Amygdala (tissue), 56 donors: ENCODE measurements around the gene ERC2.

Experiments
- DNase-seq, 56 donors: peaks; one replicate each; lab custom pipeline; 2025; lab: John Stamatoyannopoulos, UW

The ERC2 gene

GRCh38 chr3:56133423-56133822 lies 334.8 kb downstream of the ERC2 start:
- DNase-seq: no peak

GRCh38 chr3:56132762-56133161 lies 335.5 kb downstream of the ERC2 start:
- no peak for DNase-seq

- DNase-seq: peak in 16 of 56 donors; percentile 0 to 68 (median 5)
These were observed 336.2 kb downstream of the ERC2 start for GRCh38 chr3:56131974-56132590.

GRCh38 chr3:56130036-56130435 lies 338.2 kb downstream of the ERC2 start:
- DNase-seq: no peak

GRCh38 chr3:56126632-56127031 lies 341.6 kb downstream of the ERC2 start:
- DNase-seq: no peak

- DNase-seq: no peak
These were observed 342.8 kb downstream of the ERC2 start for GRCh38 chr3:56125358-56126005.

GRCh38 chr3:56124546-56124945 lies 343.7 kb downstream of the ERC2 start:
- no peak for DNase-seq

GRCh38 chr3:56123487-56123886 lies 344.8 kb downstream of the ERC2 start:
- no peak for DNase-seq

GRCh38 chr3:56122911-56123310 lies 345.4 kb downstream of the ERC2 start:
- DNase-seq: no peak

GRCh38 chr3:56121716-56122115 lies 346.6 kb downstream of the ERC2 start:
- DNase-seq: no peak

- no peak for DNase-seq
These were observed 348.5 kb downstream of the ERC2 start for GRCh38 chr3:56119575-56120349.

- no peak for DNase-seq
These were observed 349.3 kb downstream of the ERC2 start for GRCh38 chr3:56118968-56119367.

GRCh38 chr3:56115698-56116097 lies 352.6 kb downstream of the ERC2 start:
- DNase-seq: no peak

GRCh38 chr3:56115199-56115598 lies 353.1 kb downstream of the ERC2 start:
- DNase-seq: no peak

GRCh38 chr3:56113908-56114307 lies 354.4 kb downstream of the ERC2 start:
- no peak for DNase-seq

GRCh38 chr3:56113231-56113630 lies 355.0 kb downstream of the ERC2 start:
- no peak for DNase-seq

GRCh38 chr3:56111606-56112304 lies 356.5 kb downstream of the ERC2 start:
- no peak for DNase-seq

GRCh38 chr3:56110886-56111285 lies 357.4 kb downstream of the ERC2 start:
- DNase-seq: no peak

GRCh38 chr3:56107157-56107556 lies 361.1 kb downstream of the ERC2 start:
- DNase-seq: no peak

GRCh38 chr3:56102032-56102431 lies 366.2 kb downstream of the ERC2 start:
- DNase-seq: no peak

- DNase-seq: no peak
These were observed 366.7 kb downstream of the ERC2 start for GRCh38 chr3:56101576-56101975.
